Stimulated activated CD4-positive, alpha-beta T cell treated with anti-CD3 and anti-CD28 coated beads, Interleukin-15, amount 100 ng/mL, for 24 hours (primary cell): ENCODE results near the gene GALNT2.

ENCODE experiments used
- DNase-seq: peaks from one replicate; pipeline ENCODE4 v3.0.0-alpha.2; 2020

GALNT2 gene

GRCh38 chr1:230117694-230118093 lies 50.7 kb downstream of the GALNT2 start:
- DNase-seq, result no peak

GRCh38 chr1:230119340-230119739 lies 52.3 kb downstream of the GALNT2 start:
- no peak for DNase-seq

- DNase-seq, result no peak
Observed at GRCh38 chr1:230120289-230120920, 53.4 kb downstream of the GALNT2 start.

- DNase-seq, result no peak
Observed at GRCh38 chr1:230120921-230121381, 53.9 kb downstream of the GALNT2 start.

- DNase-seq, result no peak
Observed at GRCh38 chr1:230121950-230122349, 54.9 kb downstream of the GALNT2 start.

- DNase-seq, result no peak
Observed at GRCh38 chr1:230122366-230123279, 55.6 kb downstream of the GALNT2 start.

GRCh38 chr1:230123280-230124185 lies 56.5 kb downstream of the GALNT2 start:
- no peak for DNase-seq

GRCh38 chr1:230124186-230125128 lies 57.4 kb downstream of the GALNT2 start:
- DNase-seq, result no peak

GRCh38 chr1:230125141-230125540 lies 58.1 kb downstream of the GALNT2 start:
- DNase-seq, result no peak

- peak; percentile 42 for DNase-seq
Observed at GRCh38 chr1:230125640-230126528, 58.8 kb downstream of the GALNT2 start.

- no peak for DNase-seq
Observed at GRCh38 chr1:230126529-230127104, 59.6 kb downstream of the GALNT2 start.

- peak; percentile 71 for DNase-seq
Observed at GRCh38 chr1:230127105-230128054, 60.3 kb downstream of the GALNT2 start.

- DNase-seq, result no peak
Observed at GRCh38 chr1:230128569-230129285, 61.7 kb downstream of the GALNT2 start.

- DNase-seq, result no peak
Observed at GRCh38 chr1:230129341-230129740, 62.3 kb downstream of the GALNT2 start.

GRCh38 chr1:230130172-230130944 lies 63.3 kb downstream of the GALNT2 start:
- DNase-seq, result no peak

GRCh38 chr1:230131457-230131856 lies 64.4 kb downstream of the GALNT2 start:
- no peak for DNase-seq

- no peak for DNase-seq
Observed at GRCh38 chr1:230132758-230133157, 65.7 kb downstream of the GALNT2 start.

GRCh38 chr1:230135726-230136125 lies 68.7 kb downstream of the GALNT2 start:
- no peak for DNase-seq
